Frontal cortex (tissue), 4 donors: Measurements from ENCODE around the gene FAM163A. TPM values are rescaled to one million over a fixed set of nuclear protein-coding genes. Genes with fewer than 3 reads are reported as not detected.

Source experiments
- DNase-seq, 2 donors: peaks; one replicate each; pipeline ENCODE4 v3.0.0; 2012; ENCODE audit warnings: low spot score in 2 of 2
- FAIRE-seq: peaks from 2 replicates; lab custom pipeline; 2012; peaks lifted over from hg19 to GRCh38; lab: Jason Lieb, UNC
- total RNA-seq: library from RNA; depleted of rRNA; stranded (reverse); fragments of >200 nt; gene quantifications from one replicate; pipeline ENCODE4 v1.2.3, GENCODE V29; 2014
- donor health status: control.
- donor health status: control.
- donor health status: control.

FAM163A gene
- total RNA-seq, 1 donor from 2014 or later, result 0.41 TPM

GRCh38 chr1:179810367-179810715 lies 67.2 kb downstream of the FAM163A start:
- DNase-seq, result no peak
- no peak for FAIRE-seq

- FAIRE-seq (no peak), DNase-seq (no peak)
These were observed 69.6 kb downstream of the FAM163A start for GRCh38 chr1:179812501-179813292.

GRCh38 chr1:179813626-179814545 lies 70.8 kb downstream of the FAM163A start:
- FAIRE-seq (no peak), DNase-seq (no peak)

GRCh38 chr1:179814546-179814838 lies 71.4 kb downstream of the FAM163A start:
- no peak for DNase-seq
- FAIRE-seq, result no peak

GRCh38 chr1:179815641-179816040 lies 72.5 kb downstream of the FAM163A start:
- DNase-seq, result no peak
- no peak for FAIRE-seq

GRCh38 chr1:179816196-179816960 lies 73.3 kb downstream of the FAM163A start:
- DNase-seq, result no peak
- no peak for FAIRE-seq

- FAIRE-seq, result no peak
- no peak for DNase-seq
These were observed 74.0 kb downstream of the FAM163A start for GRCh38 chr1:179817056-179817455.

GRCh38 chr1:179817789-179818188 lies 74.7 kb downstream of the FAM163A start:
- DNase-seq, result no peak

GRCh38 chr1:179818260-179818659 lies 75.2 kb downstream of the FAM163A start:
- FAIRE-seq (no peak), DNase-seq (no peak)

More at GRCh38 chr1:179817789-179818188, 74.7 kb downstream of the FAM163A start:
- no peak for FAIRE-seq

- DNase-seq, result peak in 1 of 2 donors; percentile 28
- no peak for FAIRE-seq
These were observed 75.7 kb downstream of the FAM163A start for GRCh38 chr1:179818743-179819173.

- DNase-seq (no peak), FAIRE-seq (no peak)
These were observed 77.3 kb downstream of the FAM163A start for GRCh38 chr1:179820226-179820970.

- no peak for DNase-seq
- no peak for FAIRE-seq
These were observed 78.4 kb downstream of the FAM163A start for GRCh38 chr1:179821524-179821923.

GRCh38 chr1:179822065-179822464 lies 79.0 kb downstream of the FAM163A start:
- FAIRE-seq, result no peak
- no peak for DNase-seq

- no peak for DNase-seq
- no peak for FAIRE-seq
These were observed 80.6 kb downstream of the FAM163A start for GRCh38 chr1:179823693-179824092.

- DNase-seq (no peak), FAIRE-seq (no peak)
These were observed 81.2 kb downstream of the FAM163A start for GRCh38 chr1:179824265-179824664.

GRCh38 chr1:179825206-179825605 lies 82.1 kb downstream of the FAM163A start:
- no peak for FAIRE-seq
- no peak for DNase-seq

- no peak for FAIRE-seq
- DNase-seq, result no peak
These were observed 82.8 kb downstream of the FAM163A start for GRCh38 chr1:179825798-179826460.

GRCh38 chr1:179826626-179827280 lies 83.7 kb downstream of the FAM163A start:
- FAIRE-seq, result no peak
- DNase-seq, result no peak
